ENCODE results near the gene PCGF2.

Gene PCGF2

GRCh38 chr17:38719289-38719942 lies 28.7 kb downstream of the PCGF2 start:
- DNase-seq (ENCODE audit: low read depth in 2 of 2) = no peak

- no peak for DNase-seq (ENCODE audit: low read depth in 2 of 2)
Observed at GRCh38 chr17:38717139-38717745, 30.9 kb downstream of the PCGF2 start.

GRCh38 chr17:38716368-38717005 lies 31.6 kb downstream of the PCGF2 start:
- no peak for DNase-seq (ENCODE audit: low read depth in 2 of 2)

- DNase-seq (ENCODE audit: low read depth in 2 of 2) = no peak
Observed at GRCh38 chr17:38715216-38715943, 32.8 kb downstream of the PCGF2 start.

- DNase-seq (ENCODE audit: low read depth in 2 of 2) = no peak
Observed at GRCh38 chr17:38713456-38714075, 34.6 kb downstream of the PCGF2 start.

GRCh38 chr17:38712593-38712992 lies 35.5 kb downstream of the PCGF2 start:
- DNase-seq (ENCODE audit: low read depth in 2 of 2) = no peak

- DNase-seq (ENCODE audit: low read depth in 2 of 2) = no peak
Observed at GRCh38 chr17:38711792-38712571, 36.2 kb downstream of the PCGF2 start.

- DNase-seq (ENCODE audit: low read depth in 2 of 2) = no peak
Observed at GRCh38 chr17:38710985-38711384, 37.2 kb downstream of the PCGF2 start.

- DNase-seq (ENCODE audit: low read depth in 2 of 2) = no peak
Observed at GRCh38 chr17:38710604-38710962, 37.6 kb downstream of the PCGF2 start.

- DNase-seq (ENCODE audit: low read depth in 2 of 2) = no peak
Observed at GRCh38 chr17:38709864-38710603, 38.1 kb downstream of the PCGF2 start.

GRCh38 chr17:38709104-38709820 lies 38.9 kb downstream of the PCGF2 start:
- DNase-seq (ENCODE audit: low read depth in 2 of 2) = no peak

GRCh38 chr17:38707678-38708351 lies 40.3 kb downstream of the PCGF2 start:
- no peak for DNase-seq (ENCODE audit: low read depth in 2 of 2)

GRCh38 chr17:38706505-38707216 lies 41.5 kb downstream of the PCGF2 start:
- DNase-seq (ENCODE audit: low read depth in 2 of 2) = no peak

GRCh38 chr17:38705803-38706504 lies 42.2 kb downstream of the PCGF2 start:
- DNase-seq (ENCODE audit: low read depth in 2 of 2) = no peak

GRCh38 chr17:38705523-38705802 lies 42.7 kb downstream of the PCGF2 start:
- DNase-seq (ENCODE audit: low read depth in 2 of 2) = no peak

- DNase-seq (ENCODE audit: low read depth in 2 of 2) = peak; percentile 43 to 71
Observed at GRCh38 chr17:38704606-38705522, 43.3 kb downstream of the PCGF2 start, which contains the start of gene MLLT6. MLLT6 (plus strand) TSS chr17:38705273; CDS start chr17:38705633, 360 bp downstream.

Data from stimulated activated CD8-positive, alpha-beta memory T cell treated with anti-CD3 and anti-CD28 coated beads, Interleukin-2, amount 100 ng/mL, for 48 hours (primary cell).